ENCODE data around the gene MEF2B. TPM values are rescaled to one million over a fixed set of nuclear protein-coding genes. Genes with fewer than 3 reads are reported as not detected.

MEF2B gene
- total and polyA plus RNA-seq, 10 of the 15 experiments (the other 5 are each of a cell fraction or from before 2014, with no cell fraction given), result 0.09 to 33.0 (median 8.9) TPM

DNA sequence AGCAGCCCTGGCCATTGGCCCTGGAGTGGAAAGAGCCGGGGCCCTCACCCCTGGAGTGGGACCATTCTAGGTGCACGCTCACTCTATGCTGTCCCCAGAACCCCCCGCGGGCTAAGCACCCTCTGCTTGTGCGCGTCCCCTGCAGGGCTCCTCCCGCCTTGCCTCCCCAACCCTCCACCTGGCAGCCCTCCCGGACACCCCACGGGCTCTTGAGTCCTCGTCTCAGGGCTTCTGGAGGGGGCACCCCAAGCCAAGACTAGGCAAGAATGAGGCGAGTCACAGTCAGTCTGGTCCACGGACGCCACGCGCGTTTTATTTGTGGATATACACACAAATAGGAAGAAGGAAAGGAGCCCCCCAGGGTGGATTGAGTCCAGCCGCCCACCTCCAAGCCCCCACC lies 24.8 kb downstream of the MEF2B start:
- ChIA-PET RAD21 (ENCODE audit: unreplicated experiment) (interaction anchor here (0.6 to 17.5 kb wide), 8 partner anchors 10 to 345 kb away, joined by 3 to 394 read pairs (median 6); partner anchors contain the start of gene MEF2B), SMC1A (ENCODE audit: uncharacterized antibody, unreplicated experiment) (interaction anchor here (0.6 to 5.4 kb wide), 5 partner anchors 10 to 49 kb away, joined by 3 to 114 read pairs (median 6); partner anchors contain the start of gene MEF2B), CTCF (interaction anchor here (0.5 to 6.8 kb wide), 14 partner anchors 13 to 345 kb away, joined by 3 to 207 read pairs (median 5); partner anchors contain the start of gene MEF2B), POLR2A (interaction anchor here (0.8 kb wide), 1 partner anchor 23 kb away, joined by 3 read pairs; no protein-coding TSS in a partner anchor)
- no peak for DNase-seq (ENCODE audit: low read depth, low spot score)
- Histone ChIP-seq H3K4me1 (ENCODE audit: control insufficient read depth, insufficient read depth, low read length) (0 out of 2 replicates have a peak, but pooled peaks cover 3% of the 10 kb centered on the region), H3K27ac (ENCODE audit: control insufficient read depth, insufficient read depth) (no peak overlapping the region), H3K36me3 (ENCODE audit: control insufficient read depth in 2 of 2, insufficient read depth in 2 of 2, low read length in 1 of 2) (peaks cover 6 to 8% of the 10 kb centered on the region in 2 experiments; a peak in 3 of 4 replicates), H4K20me1 (ENCODE audit: control insufficient read depth, insufficient read depth) (no peaks in the 10 kb centered on the region), H3K27me3 (replicated peaks in 1 of 2; ENCODE audit: control insufficient read depth in 2 of 2, insufficient read depth in 2 of 2, low read length in 1 of 2) (no peaks in the 10 kb centered on the region), H3K9ac (ENCODE audit: control insufficient read depth, insufficient read depth, low read length) (no peak overlapping the region), H3K79me2 (ENCODE audit: control insufficient read depth, insufficient read depth, low read length) (no peaks in the 10 kb centered on the region), H2AFZ (ENCODE audit: control insufficient read depth, low read depth, low read length) (no peak overlapping the region), H3K4me2 (ENCODE audit: control insufficient read depth, insufficient read depth) (no peak overlapping the region), H3K4me3 (no peak overlapping the region), H3K9me3 (replicated peaks; ENCODE audit: control insufficient read depth, insufficient read depth, low read length) (no peaks in the 10 kb centered on the region)
- intact Hi-C loops (cut with micrococcal nuclease; ENCODE audit: unreplicated experiment) (no loop called here), in situ Hi-C loops (cut with MboI) (loop anchor here (10.0 kb wide), 1 partner anchor 350 kb away; no protein-coding TSS in a partner anchor)
- ATAC-seq, result no peak
- 72% methylated on average over 9 of the region's 17 CpGs for WGBS (ENCODE audit: insufficient coverage, insufficient replicate concordance, low lambda C conversion rate, missing lambda C conversion rate)
- no peak for FAIRE-seq
- TF ChIP-seq TBL1XR1 (IDR thresholded peaks at IDR 0.05; ENCODE audit: low read depth, low read length) (no peak), RB1 (IDR thresholded peaks at IDR 0.05; ENCODE audit: borderline replicate concordance) (no peak), HDAC2 (IDR thresholded peaks at IDR 0.05) (no peak), CEBPB (IDR thresholded peaks at IDR 0.05; ENCODE audit: borderline replicate concordance in 1 of 2, low read depth in 2 of 2, low read length in 2 of 2) (no peak), PRDM15 (CRISPR knock-in tag; IDR thresholded peaks at IDR 0.05) (no peak), REST (IDR thresholded peaks at IDR 0.05; ENCODE audit: low read depth, low read length) (no peak), PAX5 (IDR thresholded peaks at IDR 0.05; ENCODE audit: borderline replicate concordance, low read depth, low read length) (no peak), ZNF24 (IDR thresholded peaks at IDR 0.05) (no peak), ZNF622 (IDR thresholded peaks at IDR 0.05) (no peak), GATAD2B (conservative IDR thresholded peaks at IDR 0.05; ENCODE audit: low read depth) (no peak)
- TF ChIP-seq, protein P1, sequence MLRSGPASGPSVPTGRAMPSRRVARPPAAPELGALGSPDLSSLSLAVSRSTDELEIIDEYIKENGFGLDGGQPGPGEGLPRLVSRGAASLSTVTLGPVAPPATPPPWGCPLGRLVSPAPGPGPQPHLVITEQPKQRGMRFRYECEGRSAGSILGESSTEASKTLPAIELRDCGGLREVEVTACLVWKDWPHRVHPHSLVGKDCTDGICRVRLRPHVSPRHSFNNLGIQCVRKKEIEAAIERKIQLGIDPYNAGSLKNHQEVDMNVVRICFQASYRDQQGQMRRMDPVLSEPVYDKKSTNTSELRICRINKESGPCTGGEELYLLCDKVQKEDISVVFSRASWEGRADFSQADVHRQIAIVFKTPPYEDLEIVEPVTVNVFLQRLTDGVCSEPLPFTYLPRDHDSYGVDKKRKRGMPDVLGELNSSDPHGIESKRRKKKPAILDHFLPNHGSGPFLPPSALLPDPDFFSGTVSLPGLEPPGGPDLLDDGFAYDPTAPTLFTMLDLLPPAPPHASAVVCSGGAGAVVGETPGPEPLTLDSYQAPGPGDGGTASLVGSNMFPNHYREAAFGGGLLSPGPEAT (IDR thresholded peaks at IDR 0.05; ENCODE audit: low read depth), result no peak
- no TSS peak for BruUV-seq (replicated peaks)
